Suppressor macrophage (primary cell): ENCODE results near the gene BRIP1.
A peak's percentile ranks its signal among the peaks of the same experiment; 100 is the strongest.
"Not testable (repeated sequence)": the region's sequence is repeated elsewhere in the genome, so short reads cannot be mapped to it uniquely, and the experiment has no call there.

Source experiments
- DNase-seq, 4 experiments: peaks; one replicate each; pipeline ENCODE4 v3.0.0-alpha.2; 2020 to 2022

Gene BRIP1

DNA sequence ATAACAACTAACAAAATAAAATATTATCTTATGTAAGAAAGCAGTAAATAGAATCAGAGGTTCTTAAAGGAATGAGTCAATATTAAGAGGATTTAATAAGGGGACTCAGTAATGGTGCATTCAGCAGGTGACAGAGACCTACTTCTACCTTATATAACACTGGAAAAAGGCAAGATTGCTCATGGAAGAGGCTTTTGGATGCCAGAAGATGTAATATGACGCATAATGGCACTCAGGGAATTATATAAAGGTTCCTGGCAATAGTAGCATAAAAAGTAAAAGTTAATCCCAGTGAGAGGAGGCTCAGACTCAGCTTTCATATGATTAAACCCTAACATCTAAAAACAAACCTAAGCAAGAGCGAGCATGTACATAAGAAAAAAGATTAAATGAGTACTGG, 136.4 kb downstream of the BRIP1 start:
- no peak for DNase-seq

DNA sequence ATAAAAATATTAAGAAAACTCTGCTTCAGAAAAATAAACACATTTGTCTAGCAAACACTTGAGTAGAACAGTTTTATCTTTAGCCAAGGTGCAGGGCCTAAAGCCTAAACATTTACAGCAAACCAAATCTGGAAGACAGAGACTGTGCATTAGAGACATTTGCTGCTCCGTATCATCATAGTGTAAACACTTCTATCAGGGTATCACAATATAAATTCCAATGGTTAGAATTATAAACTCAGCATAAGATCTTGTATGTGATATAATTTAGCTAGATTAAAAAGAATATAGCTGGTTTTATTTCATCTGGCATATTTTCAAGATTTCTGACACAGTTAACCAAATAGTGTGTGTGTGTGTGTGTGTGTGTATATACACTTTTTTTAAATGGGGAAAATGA, 138.6 kb downstream of the BRIP1 start:
- no peak for DNase-seq

DNA sequence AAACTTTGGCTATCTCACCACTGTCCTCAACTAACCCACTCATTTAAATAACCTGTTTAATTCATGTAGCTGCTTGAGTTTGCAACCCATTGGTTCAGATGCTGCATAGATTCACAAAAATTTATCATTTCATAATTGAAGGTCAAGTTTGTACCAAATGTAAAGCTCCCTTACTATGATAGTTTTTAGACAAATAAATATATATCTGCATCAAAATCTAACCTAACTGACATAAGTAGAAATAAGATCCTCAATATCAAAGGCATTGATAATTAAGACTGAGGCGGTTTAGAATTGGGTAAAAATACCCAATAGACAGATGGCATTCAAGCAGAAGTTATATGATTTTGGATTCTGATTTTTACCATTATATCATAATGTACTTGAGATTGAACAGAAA, 139.4 kb downstream of the BRIP1 start:
- DNase-seq, result no peak

DNA sequence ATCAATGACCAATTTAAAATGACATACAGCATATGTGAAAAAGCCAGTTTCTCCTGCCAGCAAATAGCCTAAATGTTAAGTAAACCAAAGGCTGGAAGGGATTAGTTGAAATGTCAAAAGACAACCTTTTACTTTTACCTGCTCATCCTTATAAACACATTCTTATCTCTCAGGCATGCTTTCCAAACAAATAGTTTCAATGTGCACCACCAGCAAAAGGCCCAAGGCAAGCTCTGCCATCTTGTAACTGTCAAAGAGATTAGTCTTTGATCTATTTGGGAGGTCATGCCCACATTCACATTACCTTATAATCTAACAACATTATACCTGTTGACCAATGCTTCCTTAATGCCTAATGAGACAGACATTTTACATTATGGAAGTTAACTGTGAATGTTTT, 140.1 kb downstream of the BRIP1 start:
- DNase-seq, result no peak

DNA sequence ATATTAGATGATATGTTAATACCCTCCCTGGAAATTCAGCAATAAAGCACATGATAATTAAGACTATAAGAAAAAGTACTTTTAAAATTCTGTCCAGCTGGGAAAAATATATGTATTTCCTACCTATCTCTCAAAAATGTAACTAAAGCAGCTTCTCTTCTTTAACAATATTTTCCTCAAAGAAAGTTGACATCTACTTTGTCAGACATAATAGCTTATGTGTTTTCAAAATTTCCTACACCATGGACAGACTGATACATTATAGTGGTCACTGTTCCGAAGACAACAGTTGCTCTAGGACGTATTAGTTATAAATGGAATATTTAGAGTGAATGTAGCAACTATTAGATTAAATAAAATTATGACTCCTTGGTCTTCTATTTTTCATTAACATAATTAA, 140.9 kb downstream of the BRIP1 start:
- DNase-seq, result no peak

DNA sequence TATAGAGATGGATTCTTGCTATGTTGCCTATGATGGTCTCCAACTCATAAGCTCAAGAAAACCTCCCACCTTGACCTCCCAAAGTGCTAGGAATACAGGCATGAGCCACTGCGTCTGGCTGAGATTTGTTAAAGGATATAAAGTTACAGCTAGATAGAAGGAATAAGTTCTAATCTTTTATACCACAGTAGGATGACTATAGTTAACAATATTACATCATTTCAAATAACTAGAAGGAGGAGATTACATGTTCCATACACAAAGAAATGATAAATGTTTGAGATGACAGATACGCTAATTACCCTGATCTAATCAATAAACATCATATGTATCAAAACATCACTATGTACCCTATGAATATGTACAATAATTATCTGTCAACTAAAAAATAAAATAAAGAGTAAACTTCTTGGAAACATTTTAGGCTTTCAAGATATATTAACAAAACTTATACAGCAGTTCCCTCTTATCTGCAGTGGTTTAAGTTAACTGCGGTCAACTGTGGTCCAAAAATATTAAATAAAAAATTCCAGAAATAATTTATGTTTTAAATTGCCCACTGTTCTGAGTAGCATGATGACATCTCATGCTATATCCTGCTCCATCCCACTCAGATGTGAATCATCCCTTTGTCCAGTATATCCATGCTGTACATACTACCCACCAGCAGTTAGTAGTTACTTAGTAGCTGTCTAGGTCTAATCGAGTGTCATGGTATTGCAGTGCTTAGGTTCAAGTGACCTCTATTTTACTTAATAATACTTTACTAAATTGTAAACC, 143.1 kb downstream of the BRIP1 start:
- DNase-seq, result peak in 2 of 4 experiments; percentile 1 to 6

DNA sequence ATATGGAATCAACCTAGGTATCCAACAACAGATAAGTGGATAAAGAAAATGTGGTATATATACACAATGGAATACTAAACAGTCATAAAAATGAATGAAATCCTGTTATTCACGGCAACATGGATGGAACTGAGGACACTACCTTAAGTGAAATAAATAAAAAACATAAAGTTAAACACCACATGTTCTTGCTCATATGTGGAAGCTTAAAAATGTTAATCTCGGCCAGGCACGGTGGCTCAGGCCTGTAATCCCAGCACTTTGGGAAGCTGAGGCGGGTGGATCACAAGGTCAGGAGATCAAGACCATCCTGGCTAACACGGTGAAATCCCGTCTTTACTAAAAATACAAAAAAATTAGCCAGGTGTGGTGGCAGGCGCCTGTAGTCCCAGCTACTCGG, 144.1 kb downstream of the BRIP1 start:
- DNase-seq, result not testable (repeated sequence)

DNA sequence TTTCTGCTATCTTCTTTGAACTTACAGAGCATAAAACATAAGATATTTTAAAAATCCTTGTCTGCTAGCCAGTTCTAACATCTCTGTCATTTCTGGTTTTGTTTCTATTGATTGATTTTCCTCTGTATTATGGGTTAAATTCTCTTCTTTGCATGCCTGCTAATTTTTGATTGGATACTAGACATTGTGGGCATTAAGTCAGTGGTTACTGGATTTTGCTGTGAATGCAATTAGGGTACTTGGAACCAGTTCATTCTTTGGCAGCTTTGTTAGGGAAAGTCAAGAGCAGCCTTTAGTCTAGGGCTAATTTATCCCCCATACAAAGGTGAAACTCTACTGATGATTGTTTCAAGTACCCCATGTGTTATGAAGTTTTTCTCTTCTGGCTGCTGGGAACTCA, 145.3 kb downstream of the BRIP1 start:
- DNase-seq, result no peak

DNA sequence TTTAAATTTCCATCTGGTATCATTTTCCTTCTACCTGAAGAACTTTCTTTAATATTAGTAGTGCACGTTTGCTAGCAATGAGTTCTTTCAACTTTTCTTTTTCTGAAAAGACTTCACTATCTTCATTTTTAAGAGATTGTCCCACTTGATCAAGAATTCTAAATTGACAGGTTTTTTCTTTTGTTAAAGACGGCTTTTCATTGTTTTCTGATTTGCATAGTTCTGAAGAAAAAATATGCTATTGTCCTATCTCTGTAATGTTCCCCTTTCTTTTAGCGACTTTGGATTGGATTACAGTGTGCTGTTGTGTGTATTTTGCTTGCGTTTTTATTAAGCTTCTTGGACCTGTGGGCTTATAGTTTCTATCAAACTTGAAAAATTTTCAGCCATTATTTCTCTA, 146.0 kb downstream of the BRIP1 start:
- DNase-seq, result no peak

DNA sequence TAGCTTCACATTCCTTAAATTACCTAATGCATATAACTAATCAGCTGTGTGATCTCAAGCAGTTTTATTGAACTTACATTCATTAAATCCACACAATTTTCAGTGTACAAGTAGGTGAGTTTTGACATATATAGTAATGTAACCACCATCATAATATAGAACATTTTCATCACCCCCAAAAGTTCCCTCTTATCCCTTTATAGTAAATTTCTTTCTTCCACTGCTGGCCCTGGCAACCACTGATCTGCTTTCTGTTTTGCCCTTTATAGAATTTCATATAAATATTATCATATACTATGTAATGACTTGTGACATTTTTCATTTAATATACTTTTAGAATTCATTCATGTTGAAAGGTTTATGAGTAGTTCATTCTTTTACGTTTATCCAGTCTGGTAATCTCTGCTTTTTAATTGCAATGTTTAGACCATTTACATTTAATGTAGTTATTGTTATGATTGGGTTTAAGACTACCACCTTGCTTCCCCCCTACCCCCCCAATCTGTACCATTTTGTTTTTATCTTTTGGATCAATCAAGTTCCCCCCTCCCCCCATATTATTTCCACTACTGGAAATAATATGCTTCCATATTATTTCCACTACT, 147.0 kb downstream of the BRIP1 start:
- DNase-seq, result no peak

DNA sequence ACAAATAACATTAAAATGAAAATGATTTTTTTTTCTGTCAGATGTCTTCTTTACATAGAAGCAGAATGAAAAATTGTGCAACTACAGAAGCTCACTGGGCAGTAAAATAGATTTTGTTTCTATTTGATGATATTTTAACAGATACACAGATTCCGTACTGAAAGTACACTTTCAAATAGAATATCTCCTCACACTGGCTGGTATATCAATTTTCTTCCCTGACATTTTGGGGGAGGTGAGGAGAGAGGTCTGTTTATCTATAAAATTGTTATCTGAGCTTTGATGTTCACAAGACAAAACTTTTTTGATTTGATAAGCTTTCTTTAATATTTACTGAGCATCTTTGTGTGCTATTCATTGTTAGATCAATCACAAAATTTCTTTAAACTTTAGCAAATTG, 148.0 kb downstream of the BRIP1 start:
- no peak for DNase-seq

DNA sequence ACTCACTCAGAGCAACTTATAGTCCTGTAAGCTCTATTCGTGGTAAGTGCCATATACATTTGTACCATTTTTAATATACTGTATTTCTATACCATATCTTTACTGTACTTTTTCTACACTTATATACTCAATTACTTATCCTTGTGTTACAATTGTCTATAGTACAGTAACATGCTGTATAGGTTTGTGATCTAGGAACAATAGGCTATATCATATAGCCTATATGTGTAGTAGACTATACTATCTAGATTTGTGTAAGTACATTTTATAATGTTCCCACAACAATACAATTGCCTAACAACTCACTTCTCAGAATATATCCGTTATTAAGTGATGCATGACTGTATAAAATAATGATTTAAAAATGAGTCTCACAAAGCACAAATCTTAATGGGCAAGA, 149.0 kb downstream of the BRIP1 start:
- no peak for DNase-seq

DNA sequence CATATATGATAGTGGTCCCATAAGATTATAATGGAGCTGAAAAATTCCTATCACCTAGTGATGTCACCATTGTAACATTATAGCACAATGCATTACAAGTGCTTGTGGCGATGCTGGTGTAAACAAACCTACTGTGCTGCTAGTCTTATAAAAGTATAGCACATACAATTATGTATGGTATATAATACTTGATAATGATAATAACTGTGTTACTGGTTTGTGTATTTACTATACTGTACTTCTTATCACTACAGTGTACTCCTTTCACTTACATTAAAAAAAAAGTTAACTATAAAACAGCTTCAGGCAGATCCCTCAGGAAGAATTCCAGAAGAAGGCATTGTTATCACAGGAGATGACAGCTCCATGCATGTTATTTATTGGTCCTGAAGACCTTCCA, 150.3 kb downstream of the BRIP1 start:
- DNase-seq, result no peak

DNA sequence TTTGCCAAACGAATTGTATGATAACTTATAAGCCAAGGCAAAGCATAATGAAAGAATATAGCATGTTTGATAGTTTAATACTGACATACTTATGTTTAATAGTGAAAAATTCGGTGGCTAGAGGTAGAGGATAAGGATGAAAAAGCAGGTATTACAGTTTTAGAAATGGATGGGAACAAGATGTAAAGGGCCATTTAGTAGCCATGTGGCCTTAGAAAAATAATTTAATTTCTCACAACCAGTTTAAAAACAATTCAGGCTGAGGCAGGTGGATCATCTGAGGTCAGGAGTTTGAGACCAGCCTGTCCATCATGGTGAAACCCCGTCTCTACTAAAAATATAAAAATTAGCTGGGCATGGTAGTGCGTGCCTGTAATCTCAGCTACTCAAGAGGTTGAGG, 152.8 kb downstream of the BRIP1 start:
- no peak for DNase-seq

DNA sequence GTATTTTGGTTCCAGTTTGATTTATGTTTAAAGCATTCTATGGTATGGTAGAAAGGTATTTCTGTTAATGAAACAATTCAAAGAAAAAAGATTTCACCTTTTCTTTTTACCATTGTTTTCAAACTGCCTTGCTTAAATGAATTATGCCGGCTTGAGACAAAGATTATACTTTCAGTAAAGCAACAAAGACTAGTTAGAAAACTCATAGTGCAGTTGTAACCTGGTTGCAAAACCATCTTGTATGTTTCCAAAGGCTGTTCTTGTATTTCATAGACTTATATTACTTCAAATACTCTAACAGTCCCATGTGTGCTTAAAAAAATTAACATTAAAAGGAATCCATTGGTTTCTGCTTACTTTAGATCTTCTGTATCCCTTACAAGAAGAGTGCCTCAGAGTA, 153.8 kb downstream of the BRIP1 start:
- no peak for DNase-seq

DNA sequence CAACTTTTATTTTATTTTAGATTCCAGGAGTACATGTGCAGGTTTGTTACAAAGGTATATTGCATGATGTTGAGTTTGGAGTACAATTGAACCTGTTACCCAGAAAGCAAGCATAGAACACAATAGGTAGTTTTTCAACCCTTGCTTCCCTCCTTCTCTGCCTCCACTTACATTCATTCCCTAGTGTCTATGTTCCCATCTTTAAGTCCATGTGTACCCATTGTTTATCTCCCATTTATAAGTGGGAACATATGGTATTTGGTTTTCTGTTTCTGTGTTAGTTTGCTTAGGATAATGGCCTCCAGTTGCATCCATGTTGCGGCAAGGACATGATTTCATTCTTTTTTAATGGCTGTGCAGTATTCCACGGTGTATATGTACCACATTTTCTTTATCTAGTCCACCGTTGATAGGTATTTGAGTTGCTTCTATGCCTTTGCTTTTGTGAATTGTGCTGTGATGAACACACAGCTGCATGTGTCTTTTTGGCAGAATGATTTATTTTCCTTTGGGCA, 158.3 kb downstream of the BRIP1 start:
- no peak for DNase-seq

DNA sequence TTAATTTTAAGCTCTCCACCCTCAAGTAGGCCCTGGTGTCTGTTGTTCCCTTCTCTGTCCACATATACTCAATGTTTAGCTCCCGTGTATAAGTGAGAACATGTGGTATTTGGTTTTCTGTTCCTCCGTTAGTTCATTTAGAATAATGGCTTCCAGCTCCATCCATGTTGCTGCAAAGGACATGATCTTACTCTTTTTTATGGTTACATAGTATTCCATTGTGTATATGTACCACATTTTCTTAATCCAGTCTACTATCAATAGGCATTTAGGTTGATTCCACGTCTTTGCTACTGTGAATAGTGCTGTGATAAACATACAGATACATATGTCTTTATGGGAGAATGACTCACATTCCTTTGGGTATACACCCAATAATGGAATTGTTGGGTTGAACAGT, 160.9 kb downstream of the BRIP1 start:
- DNase-seq, result no peak

DNA sequence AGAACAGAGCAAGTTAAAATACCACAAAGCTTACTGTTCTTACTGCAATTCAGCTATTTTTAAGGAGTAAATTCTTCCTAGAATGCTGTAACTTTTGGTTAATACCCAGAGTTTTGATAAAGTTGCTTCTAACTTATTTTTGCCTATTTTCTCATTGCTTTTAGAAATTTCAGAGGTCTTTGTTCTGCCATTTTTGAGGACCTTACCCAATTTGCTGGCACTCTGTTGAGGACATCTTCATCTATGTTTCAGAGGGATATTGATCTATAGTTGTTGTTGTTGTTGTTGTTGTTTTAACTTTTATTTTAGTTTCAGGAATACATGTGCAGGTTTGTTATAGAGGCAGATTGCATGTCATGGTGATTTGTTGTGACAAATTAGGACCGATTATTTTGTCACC, 161.3 kb downstream of the BRIP1 start:
- DNase-seq, result no peak

DNA sequence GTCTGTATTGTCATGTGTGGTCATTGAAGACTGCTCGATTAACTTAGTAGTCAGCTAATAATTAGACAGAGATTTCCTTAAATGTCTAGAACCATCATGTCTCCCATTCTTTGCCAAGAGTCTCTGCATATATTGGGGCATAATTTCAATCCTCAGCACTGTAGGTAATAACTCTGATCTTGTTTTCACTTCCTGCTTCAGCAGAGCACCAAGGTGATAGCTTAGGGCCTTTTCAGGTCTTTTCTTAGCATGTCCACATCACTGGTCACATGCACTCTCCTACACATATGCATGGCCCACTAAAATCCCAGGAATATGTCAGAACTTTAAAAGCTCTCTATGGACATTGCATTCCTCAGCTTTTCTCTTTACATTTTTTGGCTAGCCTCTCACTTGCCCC, 162.0 kb downstream of the BRIP1 start:
- DNase-seq, result no peak

DNA sequence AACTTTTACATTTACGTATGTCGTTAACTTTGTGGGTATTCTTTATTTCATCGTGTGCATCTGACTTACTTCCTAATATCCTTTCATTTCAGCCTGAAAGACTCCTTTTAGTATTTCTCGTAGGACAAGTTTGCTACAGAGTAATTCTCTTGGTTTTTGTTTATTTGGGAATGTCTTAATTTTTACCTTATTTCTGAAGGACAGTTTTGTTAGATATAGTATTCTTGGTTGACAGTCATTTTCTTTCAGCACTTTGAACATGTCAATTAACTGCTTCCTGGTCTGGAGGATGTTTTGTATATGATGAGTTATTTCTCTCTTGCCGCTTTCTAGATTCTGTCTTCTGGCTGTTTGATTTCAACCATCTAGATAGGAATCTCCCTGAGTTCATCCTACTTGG, 163.1 kb downstream of the BRIP1 start:
- no peak for DNase-seq

DNA sequence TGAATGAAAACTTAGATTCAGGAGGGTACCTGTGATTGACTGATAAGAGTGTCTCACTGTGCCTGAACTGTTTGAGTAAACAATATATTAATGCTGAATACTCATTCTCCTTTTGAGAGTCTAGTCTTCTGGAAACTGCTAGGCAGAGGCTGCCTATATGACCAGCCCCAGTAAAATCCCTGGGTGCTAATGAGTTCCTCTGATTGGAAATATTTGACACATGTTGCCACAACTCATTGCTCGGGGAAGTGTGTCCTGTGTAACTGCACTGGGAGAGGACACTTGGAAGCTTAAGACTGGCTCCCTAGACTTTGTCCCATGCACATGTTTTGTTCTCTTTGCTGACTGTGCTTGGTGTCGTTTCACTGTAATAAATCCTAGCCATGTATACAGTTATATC, 163.6 kb downstream of the BRIP1 start:
- no peak for DNase-seq

DNA sequence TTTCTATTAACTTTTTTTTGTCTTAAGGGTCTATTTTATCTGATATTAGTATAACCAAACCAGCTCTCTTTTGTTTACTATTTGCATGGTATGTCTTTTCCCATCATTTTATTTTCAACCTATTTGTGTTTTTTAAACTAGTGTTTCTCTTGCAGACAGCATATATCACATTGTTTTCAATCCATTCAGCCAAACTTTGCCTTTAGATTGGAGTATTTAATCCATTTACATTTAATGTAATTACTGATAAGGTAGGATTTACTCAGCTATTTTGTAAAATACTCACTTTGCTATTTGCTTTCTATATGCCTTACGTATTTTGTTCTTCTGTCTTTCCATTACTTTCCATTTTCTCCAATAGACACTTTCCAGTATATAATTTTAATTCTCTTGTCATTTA, 164.3 kb downstream of the BRIP1 start:
- no peak for DNase-seq

DNA sequence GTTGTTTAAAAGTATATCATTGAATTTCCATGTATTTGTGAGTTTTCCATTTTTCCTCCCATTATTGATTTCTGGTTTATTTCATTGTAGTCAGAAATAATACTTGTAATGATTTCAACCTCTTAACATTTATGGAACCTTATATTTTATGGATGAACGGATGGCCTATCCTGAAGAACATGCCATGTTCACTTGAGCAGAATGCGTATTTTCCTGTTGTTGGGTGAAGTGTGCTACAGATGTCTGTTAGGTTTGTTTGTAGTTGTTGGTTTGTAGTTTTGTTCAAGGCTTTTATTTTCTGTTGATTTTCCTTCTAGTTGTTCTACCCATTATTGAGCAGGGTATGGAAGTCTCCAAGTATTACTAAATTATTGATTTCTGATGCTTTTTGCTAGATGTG, 165.1 kb downstream of the BRIP1 start:
- no peak for DNase-seq

DNA sequence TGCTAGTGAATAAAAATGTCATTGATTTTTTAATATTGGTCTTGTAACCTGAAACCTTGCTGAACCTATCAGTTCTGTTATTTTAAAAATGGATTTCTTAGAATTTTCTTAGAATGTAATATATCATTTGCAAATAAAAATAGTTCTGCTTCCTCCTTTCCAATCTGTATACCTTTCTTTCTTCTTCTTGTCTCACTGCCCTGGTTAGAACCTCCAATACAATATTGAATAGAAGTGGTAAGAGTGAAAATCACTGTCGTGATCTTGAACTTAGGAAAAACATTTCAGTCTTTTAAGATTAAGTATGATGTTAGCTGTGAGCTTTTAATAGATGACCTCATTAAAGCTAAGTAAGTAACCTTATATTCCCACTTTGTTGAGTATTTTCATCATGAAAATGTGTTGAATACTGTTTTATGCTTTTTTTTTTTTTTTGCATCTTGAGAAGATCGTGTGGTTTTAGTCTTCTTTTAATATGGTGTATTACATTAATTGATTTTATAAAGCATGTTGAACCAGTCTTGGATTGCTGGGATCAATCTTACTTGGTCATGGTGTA, 167.5 kb downstream of the BRIP1 start:
- DNase-seq, result no peak
